Activated CD8-positive, alpha-beta memory T cell treated with anti-CD3 and anti-CD28 coated beads, Interleukin-2, amount 10 ng/mL, durations not matched to agents 7 days and 5 days (primary cell): ENCODE data around the gene ANKRD40. TPM values are rescaled to one million over a fixed set of nuclear protein-coding genes. Genes with fewer than 3 reads are reported as not detected.
"Not testable (repeated sequence)": the region's sequence is repeated elsewhere in the genome, so short reads cannot be mapped to it uniquely, and the experiment has no call there.

Experiments
- ATAC-seq: fragments of 150-1000 bp; cut with Tn5 transposase; one replicate; pipeline ENCODE4 v1.10.0; 2021; ENCODE audit warnings: moderate library complexity
- CTCF ChIA-PET: fragments of 350-600 bp; sonication (Branson Sonifier 250); formaldehyde crosslinking; loops from one replicate; lab custom pipeline; 2021; ENCODE audit warnings: antibody characterized with exemption; lab: Charles Lee
- DNase-seq: peaks from one replicate; pipeline ENCODE4 v3.0.0-alpha.2; 2020
- H3K27ac Mint-ChIP-seq: one replicate; pipeline ENCODE4 v1.8.0; 2021; ENCODE audit warnings: mild to moderate bottlenecking, mixed read lengths
- H3K27me3 Mint-ChIP-seq: one replicate; pipeline ENCODE4 v1.8.0; 2021; ENCODE audit warnings: mixed read lengths
- H3K36me3 Mint-ChIP-seq: one replicate; pipeline ENCODE4 v1.8.0; 2021; ENCODE audit warnings: mild to moderate bottlenecking, mixed read lengths
- H3K4me1 Mint-ChIP-seq: one replicate; pipeline ENCODE4 v1.8.0; 2021; ENCODE audit warnings: mixed read lengths
- H3K4me3 Mint-ChIP-seq: one replicate; pipeline ENCODE4 v1.8.0; 2021; ENCODE audit warnings: mild to moderate bottlenecking, moderate library complexity, mixed read lengths
- H3K9me3 Mint-ChIP-seq: one replicate; pipeline ENCODE4 v1.8.0; 2022; ENCODE audit warnings: low read depth, mixed read lengths
- total RNA-seq, 2 experiments: library from RNA; stranded (reverse); gene quantifications; one replicate each; pipeline ENCODE4 v1.2.3, GENCODE V29; 2021

ANKRD40 gene
- total RNA-seq, 2 experiments from 2014 or later = 30.5 to 39.3 TPM

DNA sequence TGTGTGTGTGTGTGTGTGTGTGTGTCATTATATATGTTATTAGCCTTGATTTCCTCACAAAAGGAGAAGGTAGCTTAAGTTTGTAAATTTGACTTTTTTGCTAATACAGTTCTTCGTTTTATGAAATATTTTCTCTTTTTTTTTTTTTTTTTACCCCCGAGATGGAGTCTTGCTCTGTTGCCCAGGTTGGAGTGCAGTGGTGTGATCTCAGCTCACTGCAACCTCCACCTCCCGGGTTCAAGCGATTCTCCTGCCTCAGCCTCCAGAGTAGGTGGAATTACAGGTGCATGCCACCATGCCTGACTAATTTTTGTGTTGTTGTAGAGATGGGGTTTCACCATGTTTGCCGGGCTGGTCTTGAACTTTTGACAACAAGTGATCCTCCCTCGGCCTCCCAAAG lies 16.9 kb upstream of the ANKRD40 start:
- not testable (repeated sequence) for H3K27me3 Mint-ChIP-seq, H3K9me3 Mint-ChIP-seq, H3K27ac Mint-ChIP-seq, ATAC-seq, H3K4me3 Mint-ChIP-seq, DNase-seq
- peaks cover 53% of the 10 kb centered on the region for H3K4me1 Mint-ChIP-seq
- CTCF ChIA-PET = interaction anchor here (1.5 kb wide), 1 partner anchor 10 kb away, joined by 4 read pairs; no protein-coding TSS in a partner anchor
- peaks cover 35% of the 10 kb centered on the region for H3K36me3 Mint-ChIP-seq

DNA sequence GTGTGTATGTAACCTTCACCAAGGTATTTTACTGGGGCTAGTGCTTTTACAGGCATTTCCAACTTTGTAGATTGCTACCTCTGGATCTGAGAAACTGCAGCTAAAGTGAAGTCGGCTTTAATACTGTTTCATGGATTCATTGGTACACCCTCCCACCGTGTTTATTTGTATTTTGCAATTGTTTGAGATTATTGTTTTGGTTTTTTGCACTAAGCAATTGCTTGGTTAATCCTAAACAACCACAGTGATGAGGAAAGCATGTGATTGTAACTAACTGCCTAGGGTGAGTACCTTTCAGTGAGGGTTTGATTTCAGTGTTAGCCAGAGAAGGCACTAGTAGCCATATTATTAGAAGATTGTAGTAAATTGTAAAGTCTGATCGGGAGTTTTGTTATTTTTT lies 15.0 kb upstream of the ANKRD40 start:
- ATAC-seq (no peak), DNase-seq (no peak)
- H3K36me3 Mint-ChIP-seq = peaks cover 28% of the 10 kb centered on the region
- H3K9me3 Mint-ChIP-seq = no peaks in the 10 kb centered on the region
- H3K4me1 Mint-ChIP-seq = peaks cover 48% of the 10 kb centered on the region
- no peak overlapping the region for H3K27ac Mint-ChIP-seq
- CTCF ChIA-PET = interaction anchor here (1.1 kb wide), 1 partner anchor 97 kb away, joined by 3 read pairs; no protein-coding TSS in a partner anchor
- H3K4me3 Mint-ChIP-seq = peak overlapping the region; percentile 60
- no peaks in the 10 kb centered on the region for H3K27me3 Mint-ChIP-seq

DNA sequence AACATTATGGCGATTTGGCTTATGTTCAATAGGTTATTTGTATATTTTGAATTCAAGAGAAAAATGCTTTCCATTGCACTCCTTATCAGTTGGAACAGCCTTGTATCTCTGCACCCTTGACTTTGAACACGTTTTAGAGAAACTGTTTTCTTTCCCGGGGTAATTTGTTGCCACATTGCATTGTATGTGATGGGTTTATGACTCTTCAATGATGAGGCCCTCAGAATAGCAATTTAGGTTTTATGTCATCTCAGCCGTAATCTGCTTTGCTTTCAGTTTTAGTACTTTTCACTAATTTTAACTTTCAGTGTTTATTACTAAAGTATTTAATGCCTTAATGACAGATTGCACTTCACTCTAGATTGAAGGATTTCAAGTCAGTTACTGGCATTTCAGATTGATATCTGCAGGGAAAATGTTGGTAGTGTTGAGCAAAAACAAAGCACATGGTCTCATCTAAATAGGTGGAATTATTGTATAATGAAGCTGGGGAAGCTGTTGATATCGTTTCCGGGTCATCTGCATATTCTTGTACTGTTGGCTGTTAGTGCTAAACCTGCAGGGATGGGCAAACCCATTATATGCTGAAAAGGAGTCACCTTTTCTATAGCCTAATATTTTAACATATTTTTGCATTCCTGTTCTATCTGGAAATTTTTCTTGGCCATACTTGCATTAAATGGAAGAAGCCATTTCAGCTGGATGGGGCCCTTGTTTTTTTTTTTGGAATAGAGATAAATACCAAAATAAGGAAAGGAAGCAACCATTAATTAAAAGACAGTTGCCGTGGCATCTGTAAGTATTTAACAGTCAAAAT lies 13.7 kb upstream of the ANKRD40 start:
- DNase-seq (no peak), ATAC-seq (no peak)
- CTCF ChIA-PET = interaction anchor here (1.1 to 1.7 kb wide), 2 partner anchors 62 to 95 kb away, joined by 3 to 6 read pairs; no protein-coding TSS in a partner anchor
- H3K27me3 Mint-ChIP-seq = no peaks in the 10 kb centered on the region
- H3K9me3 Mint-ChIP-seq = no peaks in the 10 kb centered on the region
- H3K36me3 Mint-ChIP-seq = peaks cover 21% of the 10 kb centered on the region
- H3K4me1 Mint-ChIP-seq = peaks cover 39% of the 10 kb centered on the region
- peak overlapping the region; percentile 99 for H3K27ac Mint-ChIP-seq
- H3K4me3 Mint-ChIP-seq = peak overlapping the region; percentile 98

DNA sequence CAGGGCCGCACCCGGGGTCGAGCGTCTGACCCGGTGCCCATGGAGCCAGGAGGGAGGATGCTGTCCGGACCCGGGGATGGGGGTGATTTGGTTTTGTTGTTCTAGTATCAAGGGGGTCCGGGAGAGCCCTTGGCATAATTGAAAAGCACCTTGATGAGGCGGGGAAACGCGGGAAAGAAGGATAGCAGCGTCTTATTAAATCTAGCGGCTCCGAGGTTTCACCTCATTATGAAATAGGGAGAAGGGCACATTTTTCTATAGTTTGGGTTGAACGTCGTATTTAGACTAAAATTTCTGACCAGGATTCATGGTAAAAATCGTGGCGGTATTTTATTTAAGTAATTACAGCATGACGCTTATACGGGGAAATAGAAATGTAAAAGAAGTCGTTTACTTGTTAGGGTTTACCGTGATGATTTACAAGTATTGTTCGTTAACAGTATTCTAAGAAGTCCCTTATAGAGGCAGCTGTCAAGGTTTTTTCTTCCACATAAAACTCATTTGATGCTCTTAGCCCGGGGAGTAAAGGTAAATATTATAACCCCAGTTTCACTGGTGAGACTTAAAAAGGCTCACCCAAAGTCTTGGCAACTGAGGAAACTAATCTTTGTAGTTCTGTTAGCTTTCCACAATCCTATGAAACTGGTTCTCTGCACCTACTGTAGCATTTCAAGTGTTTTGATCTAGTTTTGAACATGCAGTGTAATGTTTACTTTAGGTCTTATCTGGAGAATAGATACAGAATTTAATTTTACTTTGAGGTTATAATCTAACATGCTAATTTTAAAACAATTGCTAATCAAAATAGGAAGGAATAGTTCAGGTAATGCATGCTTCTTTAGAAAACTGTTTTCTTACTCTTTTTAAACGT lies 12.4 kb upstream of the ANKRD40 start:
- H3K9me3 Mint-ChIP-seq = no peaks in the 10 kb centered on the region
- H3K36me3 Mint-ChIP-seq = peaks cover 21% of the 10 kb centered on the region
- H3K4me1 Mint-ChIP-seq = peaks cover 33% of the 10 kb centered on the region
- ATAC-seq = no peak
- CTCF ChIA-PET = interaction anchor here (0.7 to 1.7 kb wide), 6 partner anchors 11 to 323 kb away, joined by 3 to 6 read pairs (median 3); partner anchors contain the start of gene LRRC59
- H3K27me3 Mint-ChIP-seq = no peaks in the 10 kb centered on the region
- H3K27ac Mint-ChIP-seq = peak overlapping the region; percentile 99
- no peak for DNase-seq
- H3K4me3 Mint-ChIP-seq = peak overlapping the region; percentile 98

DNA sequence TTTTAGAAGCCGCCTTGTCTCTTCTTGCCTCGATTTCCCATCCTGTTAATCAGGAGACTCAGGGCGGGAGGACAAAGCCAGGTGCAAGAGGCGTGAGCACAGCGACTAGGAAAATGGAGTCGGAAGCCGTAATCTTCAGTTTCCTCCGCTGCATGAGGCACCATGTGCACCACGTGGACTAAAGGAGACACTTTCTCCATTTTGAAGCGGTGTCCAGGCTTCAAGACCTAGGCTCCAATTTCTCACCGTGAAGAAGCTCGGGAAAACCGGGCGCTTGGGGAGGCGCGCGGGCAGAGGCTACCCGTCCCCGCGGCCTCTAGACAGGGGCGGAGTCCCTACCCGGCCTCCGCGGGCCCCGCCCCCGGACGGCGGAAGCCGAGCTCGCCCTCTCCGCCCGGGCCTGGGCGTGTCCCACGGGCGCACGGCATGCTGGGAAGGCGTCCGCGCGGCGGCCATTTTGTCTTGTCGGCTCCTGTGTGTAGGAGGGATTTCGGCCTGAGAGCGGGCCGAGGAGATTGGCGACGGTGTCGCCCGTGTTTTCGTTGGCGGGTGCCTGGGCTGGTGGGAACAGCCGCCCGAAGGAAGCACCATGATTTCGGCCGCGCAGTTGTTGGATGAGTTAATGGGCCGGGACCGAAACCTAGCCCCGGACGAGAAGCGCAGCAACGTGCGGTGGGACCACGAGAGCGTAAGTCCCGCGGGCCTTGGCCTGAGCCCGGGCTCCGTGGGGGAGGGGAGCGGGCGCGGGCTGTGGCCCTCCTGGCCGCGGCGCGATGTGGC lies 11.6 kb upstream of the ANKRD40 start, which contains the start of gene LUC7L3:
Gene LUC7L3 (plus strand): TSS at position 460 of the 780 bp plus-strand sequence. CDS start 130 bp downstream, at position 590.
- H3K27me3 Mint-ChIP-seq = no peaks in the 10 kb centered on the region
- ATAC-seq = peak; percentile 94
- peaks cover 17% of the 10 kb centered on the region for H3K36me3 Mint-ChIP-seq
- H3K27ac Mint-ChIP-seq = peak within 1 kb of the TSS; percentile 99
- H3K9me3 Mint-ChIP-seq = no peaks in the 10 kb centered on the region
- CTCF ChIA-PET = interaction anchor here (0.7 to 1.1 kb wide), 5 partner anchors 10 to 322 kb away, joined by 3 to 4 read pairs (median 3); partner anchors contain the start of gene LRRC59
- H3K4me3 Mint-ChIP-seq = peak within 1 kb of the TSS; percentile 98
- peaks cover 29% of the 10 kb centered on the region for H3K4me1 Mint-ChIP-seq
- peak; percentile 96 for DNase-seq

DNA sequence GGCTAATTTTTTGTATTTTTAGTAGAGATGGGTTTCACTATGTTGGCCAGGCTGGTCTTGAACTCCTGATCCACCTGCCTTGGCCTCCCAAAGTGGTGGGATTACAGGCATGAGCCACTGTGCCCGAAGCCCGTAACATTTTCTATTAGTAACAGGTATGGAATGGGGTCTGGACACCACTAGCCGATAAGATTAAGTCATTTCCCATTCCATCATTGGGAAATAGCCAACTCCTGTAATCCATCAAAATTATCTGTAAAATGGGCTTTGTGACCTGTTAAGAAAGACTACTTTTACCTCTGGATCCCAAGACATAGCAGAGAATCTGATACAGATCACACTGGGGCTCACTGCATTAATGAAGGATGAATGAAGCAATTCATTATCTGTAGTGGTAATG lies 7.8 kb upstream of the ANKRD40 start:
- Mint-ChIP-seq H3K4me1 (peaks cover 7% of the 10 kb centered on the region), H3K4me3 (no peak overlapping the region), H3K27ac (no peak overlapping the region), H3K27me3 (no peaks in the 10 kb centered on the region), H3K9me3 (no peaks in the 10 kb centered on the region), H3K36me3 (peaks cover 2% of the 10 kb centered on the region)
- ATAC-seq = no peak
- CTCF ChIA-PET = no interaction called here
- DNase-seq = no peak

DNA sequence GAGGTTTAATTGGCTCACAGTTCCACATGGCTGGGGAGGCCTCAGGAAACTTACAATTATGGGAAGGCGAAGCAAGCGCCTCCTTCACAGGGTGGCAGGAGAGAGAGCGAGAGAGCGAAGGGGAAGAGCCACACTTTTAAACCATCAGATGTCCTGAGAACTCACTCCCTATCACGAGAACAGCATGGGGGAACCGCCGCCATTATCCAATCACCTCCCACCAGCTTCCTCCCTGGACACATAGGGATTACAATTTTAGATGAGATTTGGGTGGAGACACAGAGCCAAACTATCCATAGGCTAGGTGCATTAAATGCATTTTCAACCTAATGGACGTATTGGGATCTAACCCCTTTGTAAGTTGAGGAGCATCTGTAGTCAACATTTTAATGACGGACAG lies 4.9 kb upstream of the ANKRD40 start:
- ATAC-seq = no peak
- Mint-ChIP-seq H3K4me1 (peaks cover 20% of the 10 kb centered on the region), H3K36me3 (no peaks in the 10 kb centered on the region), H3K4me3 (no peak overlapping the region), H3K27ac (no peak overlapping the region), H3K27me3 (no peaks in the 10 kb centered on the region), H3K9me3 (no peaks in the 10 kb centered on the region)
- CTCF ChIA-PET = no interaction called here
- no peak for DNase-seq

DNA sequence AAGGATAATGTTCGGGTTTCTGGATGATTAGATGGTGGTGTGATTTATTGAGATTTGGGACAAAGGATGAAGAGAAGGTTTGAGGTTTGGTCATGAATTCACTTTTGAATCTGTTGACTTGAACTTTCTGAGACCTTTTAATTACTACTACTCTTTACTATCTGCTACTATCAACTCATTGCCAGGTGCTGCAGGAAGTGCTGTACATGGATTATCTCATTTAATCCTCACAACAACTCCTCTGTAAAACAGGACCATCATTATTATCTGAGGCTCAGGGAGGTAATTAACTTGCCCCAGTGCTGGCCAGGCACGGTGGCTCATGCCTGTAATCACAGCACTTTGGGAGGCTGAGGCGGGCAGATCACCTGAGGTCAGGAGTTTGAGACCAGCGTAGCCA lies 2.9 kb upstream of the ANKRD40 start:
- CTCF ChIA-PET = no interaction called here

DNA sequence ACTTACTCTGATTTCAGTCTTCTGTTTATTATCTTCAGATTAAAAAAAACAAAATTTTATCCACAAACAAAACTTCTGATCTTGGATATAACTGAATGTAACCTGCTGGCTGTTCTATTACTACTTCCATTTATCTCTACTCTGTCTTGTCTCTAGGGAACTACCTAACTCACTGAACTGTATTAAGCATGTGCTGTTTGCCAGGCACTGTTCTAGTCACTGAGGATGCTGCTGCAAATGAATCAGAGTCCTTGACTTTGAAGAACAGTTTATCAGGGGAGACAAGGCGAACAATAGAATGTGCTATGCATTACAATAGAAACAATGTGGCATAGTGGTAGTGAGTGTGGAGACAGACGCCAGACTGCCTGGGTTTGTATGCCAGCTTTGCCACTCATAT lies 2.3 kb upstream of the ANKRD40 start:
- CTCF ChIA-PET = interaction anchor here (0.7 kb wide), 1 partner anchor 199 kb away, joined by 4 read pairs; no protein-coding TSS in a partner anchor
- peaks cover 2% of the 10 kb centered on the region for H3K36me3 Mint-ChIP-seq
- no peak for ATAC-seq

More for the DNA sequence above, 2.9 kb upstream of the ANKRD40 start:
- no peak for ATAC-seq
- Mint-ChIP-seq H3K9me3 (no peaks in the 10 kb centered on the region), H3K27ac (no peak overlapping the region), H3K27me3 (no peaks in the 10 kb centered on the region), H3K36me3 (no peaks in the 10 kb centered on the region), H3K4me1 (peaks cover 31% of the 10 kb centered on the region), H3K4me3 (no peak overlapping the region)
- no peak for DNase-seq

DNA sequence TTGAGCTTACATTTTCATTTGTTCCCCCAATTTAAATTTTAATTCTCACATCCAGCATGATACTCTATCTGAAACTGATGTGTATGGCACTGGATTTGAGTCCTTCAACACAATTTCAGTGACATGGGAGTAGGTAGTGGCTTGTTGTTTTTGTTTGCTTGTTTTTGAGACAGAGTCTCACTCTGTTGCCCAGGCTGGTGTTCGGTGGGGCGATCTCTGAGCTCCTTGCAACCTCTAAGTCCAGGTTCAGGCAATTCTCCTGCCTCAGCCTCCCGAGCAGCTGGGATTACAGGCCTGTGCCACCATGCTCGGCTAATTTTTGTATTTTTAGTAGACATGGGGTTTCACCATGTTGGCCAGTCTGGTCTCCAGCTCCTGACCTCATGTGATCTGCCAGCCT lies 1.3 kb upstream of the ANKRD40 start:
- H3K4me1 Mint-ChIP-seq = peaks cover 39% of the 10 kb centered on the region

More for the DNA sequence above, 2.3 kb upstream of the ANKRD40 start:
- Mint-ChIP-seq H3K4me3 (no peak overlapping the region), H3K4me1 (peaks cover 34% of the 10 kb centered on the region), H3K27me3 (no peaks in the 10 kb centered on the region), H3K9me3 (no peaks in the 10 kb centered on the region), H3K27ac (peak overlapping the region; percentile 6)
- no peak for DNase-seq

DNA sequence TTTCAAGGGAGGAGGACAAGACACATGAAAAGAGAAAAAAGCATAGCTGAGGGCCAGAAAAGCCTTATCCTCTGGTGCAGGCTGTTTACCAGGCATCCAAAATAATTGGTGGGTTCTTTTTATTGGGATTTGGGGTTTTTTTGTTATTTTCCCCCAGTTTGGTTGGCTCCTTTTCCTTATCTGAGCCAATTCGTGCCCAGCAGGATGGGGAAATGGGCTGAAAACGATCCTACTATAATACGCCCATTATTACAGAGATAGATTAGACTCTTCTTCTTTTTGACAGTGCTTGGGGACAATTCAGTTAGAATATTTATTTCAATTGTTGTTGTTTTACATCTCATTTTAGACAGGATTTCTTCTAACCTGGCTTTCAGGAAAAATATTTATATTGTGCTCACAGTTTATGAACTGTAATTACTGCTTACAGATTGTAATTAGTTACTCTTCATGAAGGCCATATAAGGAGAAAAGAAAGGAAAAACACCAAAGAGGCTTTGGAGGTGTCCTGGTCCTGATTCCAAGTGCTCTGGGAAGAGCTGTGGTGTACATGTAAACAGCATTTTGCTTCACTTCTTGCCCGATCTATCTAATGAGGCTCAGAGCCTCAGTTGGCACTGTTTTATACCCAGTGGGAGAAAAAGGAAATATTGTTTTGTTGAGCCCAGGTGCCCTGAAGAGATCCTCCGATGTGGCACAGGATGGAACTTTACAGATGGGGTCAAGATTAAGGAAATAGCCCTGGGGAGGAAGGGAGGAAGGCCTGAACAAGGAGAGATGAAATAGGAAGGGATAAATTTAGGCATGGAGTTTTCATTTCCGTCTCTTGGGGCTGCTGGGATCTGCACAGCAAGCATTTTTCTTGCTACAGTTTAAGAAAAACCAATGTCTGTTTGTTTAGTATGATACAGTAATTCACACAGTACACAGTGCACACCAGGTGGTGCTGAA lies 611 bp upstream of the ANKRD40 start:
- Mint-ChIP-seq H3K9me3 (no peaks in the 10 kb centered on the region), H3K4me3 (peak overlapping the region; percentile 82), H3K4me1 (peaks cover 46% of the 10 kb centered on the region), H3K27ac (peak overlapping the region; percentile 96), H3K27me3 (no peaks in the 10 kb centered on the region), H3K36me3 (peaks cover 10% of the 10 kb centered on the region)
- CTCF ChIA-PET = interaction anchor here (0.7 to 1.0 kb wide), 3 partner anchors 11 to 229 kb away, joined by 3 to 4 read pairs (median 4); partner anchors contain the start of genes LUC7L3 and TOB1
- no peak for ATAC-seq
- no peak for DNase-seq

More for the DNA sequence above, 1.3 kb upstream of the ANKRD40 start:
- not testable (repeated sequence) for H3K27me3 Mint-ChIP-seq, H3K9me3 Mint-ChIP-seq, ATAC-seq, DNase-seq, H3K36me3 Mint-ChIP-seq
- CTCF ChIA-PET = interaction anchor here (0.7 to 1.0 kb wide), 4 partner anchors 9 to 229 kb away, joined by 3 to 4 read pairs (median 4); partner anchors contain the start of genes LUC7L3 and TOB1
- Mint-ChIP-seq H3K27ac (peak overlapping the region; percentile 96), H3K4me3 (peak overlapping the region; percentile 82)
